OCI-LY3 (cell line): ENCODE results near the gene CTNNA3.

Experiments used
- CTCF ChIP-seq: fragments of 200-600, 300-600 bp; sonication (generic); IDR thresholded peaks from 2 replicates; pipeline ENCODE4 v1.5.1; 2014; ENCODE audit warnings: antibody characterized with exemption, low read length, low read depth
- EZH2phosphoT487 ChIP-seq: fragments of 200-600 bp; shearing (Covaris generic); IDR thresholded peaks from 2 replicates; pipeline ENCODE4 v1.6.1; 2018; ENCODE audit warnings: antibody characterized with exemption, mixed run types, low read depth

- TF ChIP-seq CTCF = no peak
- no peak for TF ChIP-seq EZH2phosphoT487
Measured at GRCh38 chr10:67575532-67575931, 120.5 kb downstream of the CTNNA3 start.
